Osteoblast (primary cell): ENCODE measurements around the gene UGT2B11. TPM values are rescaled to one million over a fixed set of nuclear protein-coding genes. Genes with fewer than 3 reads are reported as not detected.
"Not testable (repeated sequence)": the region's sequence is repeated elsewhere in the genome, so short reads cannot be mapped to it uniquely, and the experiment has no call there.

Source experiments
- DNase-seq: peaks from one replicate; pipeline ENCODE4 v3.0.0; 2011; ENCODE audit warnings: low spot score, mixed read lengths; ENCODE audit not compliant: insufficient read length; ENCODE audit errors: missing footprints
- H2AFZ ChIP-seq: 2 replicates; pipeline ENCODE4 v1.6.0; 2011; ENCODE audit warnings: mild to moderate bottlenecking, low read length
- H3K27ac ChIP-seq: 2 replicates; pipeline ENCODE4 v1.5.1; 2011; ENCODE audit warnings: mild to moderate bottlenecking, low read depth, low read length, moderate library complexity
- H3K27me3 ChIP-seq: 2 replicates; pipeline ENCODE4 v1.6.0; 2012; ENCODE audit warnings: mild to moderate bottlenecking, control low read depth, inconsistent platforms, low read length, moderate library complexity; ENCODE audit not compliant: insufficient read depth
- H3K36me3 ChIP-seq: 2 replicates; pipeline ENCODE4 v1.5.1; 2011; ENCODE audit warnings: mild to moderate bottlenecking, low read length, control low read depth, moderate library complexity; ENCODE audit not compliant: insufficient read depth
- H3K4me1 ChIP-seq: 2 replicates; pipeline ENCODE4 v1.5.1; 2011; ENCODE audit warnings: mild to moderate bottlenecking, low read length, control low read depth, moderate library complexity; ENCODE audit not compliant: insufficient read depth
- H3K4me2 ChIP-seq: 2 replicates; pipeline ENCODE4 v1.6.0; 2011; ENCODE audit warnings: mild to moderate bottlenecking, low read length; ENCODE audit not compliant: insufficient read depth
- H3K4me3 ChIP-seq: fragments of 200-600 bp; sonication (generic); 3 replicates; pipeline ENCODE4 v1.5.1; 2012; ENCODE audit warnings: mild to moderate bottlenecking, low read length, inconsistent platforms; ENCODE audit not compliant: insufficient read depth
- H3K79me2 ChIP-seq: 2 replicates; pipeline ENCODE4 v1.6.0; 2012; ENCODE audit warnings: mild to moderate bottlenecking, low read length, control low read depth, inconsistent platforms; ENCODE audit not compliant: insufficient read depth
- H3K9me3 ChIP-seq: 2 replicates; pipeline ENCODE4 v1.5.1; 2011; ENCODE audit warnings: low read depth, low read length, control low read depth
- H4K20me1 ChIP-seq: 2 replicates; pipeline ENCODE4 v1.6.0; 2012; ENCODE audit warnings: mild to moderate bottlenecking, low read length, control low read depth; ENCODE audit not compliant: insufficient read depth
- total RNA-seq: library from RNA; depleted of rRNA; stranded (reverse); fragments of >200 nt; gene quantifications from 2 replicates; pipeline ENCODE4 v1.2.3, GENCODE V29; 2012
- TF ChIP-seq, protein P1 (sequence below): IDR thresholded peaks from 2 replicates; pipeline ENCODE4 v1.5.1; 2011; ENCODE audit warnings: mild to moderate bottlenecking, low read depth, low read length, moderate library complexity; ENCODE audit errors: extremely low read depth

UGT2B11 gene
- total RNA-seq, 1 donor, result not detected

DNA sequence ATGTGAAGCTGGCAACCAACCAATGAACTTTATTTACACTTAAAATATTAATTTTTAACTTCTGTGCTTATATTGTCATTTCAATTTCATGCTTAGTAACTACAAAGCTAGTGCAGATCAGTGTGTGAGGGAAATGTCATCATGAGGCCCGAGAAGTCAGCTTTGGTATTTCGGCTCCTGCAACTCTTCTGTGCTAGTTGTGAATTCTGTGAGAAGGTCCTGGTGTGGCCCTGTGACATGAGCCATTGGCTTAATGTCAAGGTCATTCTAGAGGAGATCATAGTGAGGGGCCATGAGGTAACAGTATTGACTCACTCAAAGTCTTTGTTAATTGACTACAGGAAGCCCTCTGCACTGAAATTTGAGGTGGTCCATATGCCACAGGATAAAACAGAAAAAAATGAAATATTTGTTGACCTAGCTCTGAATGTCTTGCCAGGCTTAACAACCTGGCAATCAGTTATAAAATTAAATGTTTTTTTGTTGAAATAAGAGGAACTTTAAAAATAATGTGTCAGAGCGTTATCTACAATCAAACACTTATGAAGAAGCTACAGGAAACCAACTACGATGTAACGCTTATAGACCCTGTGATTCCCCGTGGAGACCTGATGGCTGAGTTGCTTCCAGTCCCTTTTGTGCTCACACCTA lies 32.9 kb downstream of the UGT2B11 start:
- not testable (repeated sequence) for H2AFZ ChIP-seq, DNase-seq, H3K27ac ChIP-seq

DNA sequence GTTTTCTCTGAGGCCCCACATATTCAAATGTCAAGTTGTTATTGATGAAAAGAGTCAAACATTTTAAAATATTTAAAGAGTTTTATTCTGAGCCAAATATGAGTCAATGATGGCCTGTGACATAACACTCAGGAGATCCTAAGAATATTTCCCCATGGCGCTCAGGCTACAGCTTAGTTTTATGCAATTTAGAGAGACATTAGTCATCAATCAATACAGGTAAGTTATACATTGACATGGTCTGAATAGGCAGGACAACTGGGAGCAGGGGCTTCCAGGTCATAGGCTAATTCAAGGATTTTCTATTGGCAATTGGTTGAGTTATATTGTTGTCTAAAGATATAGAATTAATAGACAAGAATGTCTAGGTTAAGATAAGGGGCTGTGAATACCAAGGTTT lies 34.7 kb downstream of the UGT2B11 start:
- H3K4me2 ChIP-seq, H4K20me1 ChIP-seq, H3K79me2 ChIP-seq, H3K27me3 ChIP-seq, H3K9me3 ChIP-seq, H3K4me3 ChIP-seq, H3K36me3 ChIP-seq, H2AFZ ChIP-seq, DNase-seq, H3K27ac ChIP-seq, H3K4me1 ChIP-seq: not testable (repeated sequence)

More for the DNA sequence above, 32.9 kb downstream of the UGT2B11 start:
- not testable (repeated sequence) for H3K36me3 ChIP-seq, H3K4me3 ChIP-seq, H3K79me2 ChIP-seq, H3K4me2 ChIP-seq, H4K20me1 ChIP-seq, H3K4me1 ChIP-seq, H3K9me3 ChIP-seq, H3K27me3 ChIP-seq

DNA sequence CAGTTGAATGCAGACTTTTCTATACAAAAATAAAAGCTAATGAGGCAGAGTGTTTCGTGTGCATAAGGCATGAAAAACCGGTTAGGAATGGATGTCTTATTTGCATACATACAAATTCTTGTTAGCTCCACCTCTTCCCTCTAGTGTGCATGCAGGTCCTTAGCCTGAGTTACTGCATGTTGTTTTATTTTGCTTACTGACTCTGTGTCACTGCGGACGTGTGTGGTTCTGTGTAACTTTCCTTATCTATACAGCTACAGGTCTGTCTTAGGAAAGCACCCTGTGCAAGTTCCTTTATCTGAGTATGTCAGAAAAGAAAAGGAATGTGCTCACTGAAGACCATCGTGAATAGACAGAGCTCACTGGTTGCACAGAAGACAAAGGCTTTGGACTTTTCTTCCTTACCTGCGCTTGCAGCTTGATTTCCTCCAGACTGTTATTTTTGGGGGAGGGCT lies 35.8 kb downstream of the UGT2B11 start:
- not testable (repeated sequence) for H3K36me3 ChIP-seq, H3K4me2 ChIP-seq

DNA sequence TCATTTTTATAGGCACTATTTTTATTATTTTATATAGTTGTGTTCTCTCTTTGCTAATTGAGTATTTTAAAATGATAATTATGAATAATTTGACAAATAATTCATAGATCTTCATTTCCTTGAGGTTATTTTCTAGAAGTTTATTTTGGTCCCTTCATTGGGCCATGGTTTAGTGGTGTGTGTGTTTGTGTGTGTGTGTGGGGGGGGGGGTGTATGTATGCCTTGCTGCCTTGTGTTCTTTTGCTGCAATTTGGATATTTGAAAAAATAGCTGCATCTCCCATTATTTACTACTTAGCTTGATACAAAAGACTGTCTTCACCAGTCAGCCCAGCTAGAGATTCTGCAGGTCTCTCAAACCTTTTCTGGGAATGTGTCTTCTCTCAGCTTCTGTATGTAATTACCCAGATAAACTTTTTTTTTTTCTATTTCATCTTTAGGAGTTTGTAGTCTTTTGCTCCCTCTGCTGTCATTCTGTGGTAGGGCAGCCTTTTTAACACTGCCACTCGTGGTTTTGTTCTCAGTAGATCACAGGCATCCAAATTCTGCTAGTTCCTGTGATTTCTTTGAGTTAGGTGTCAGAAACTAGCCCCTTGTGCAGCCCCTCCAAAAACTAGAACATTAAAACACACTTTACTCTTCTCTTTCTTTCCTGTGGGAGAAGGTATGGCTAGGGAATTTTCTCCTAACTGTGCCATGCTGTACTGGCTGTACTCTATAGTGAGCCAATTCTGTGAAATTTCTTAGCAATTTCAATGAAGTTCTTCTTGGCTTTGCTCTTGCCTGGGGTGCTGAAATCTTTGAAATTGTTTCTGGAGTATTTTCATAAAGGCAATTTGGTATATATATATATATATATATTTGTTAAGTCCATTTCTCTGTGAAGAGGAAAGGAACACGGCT lies 44.1 kb downstream of the UGT2B11 start:
- DNase-seq, H3K79me2 ChIP-seq, H3K36me3 ChIP-seq, H4K20me1 ChIP-seq, H3K27me3 ChIP-seq, H3K4me2 ChIP-seq, H3K9me3 ChIP-seq, H3K27ac ChIP-seq, H3K4me1 ChIP-seq, H3K4me3 ChIP-seq, H2AFZ ChIP-seq: not testable (repeated sequence)
- TF ChIP-seq, protein P1, sequence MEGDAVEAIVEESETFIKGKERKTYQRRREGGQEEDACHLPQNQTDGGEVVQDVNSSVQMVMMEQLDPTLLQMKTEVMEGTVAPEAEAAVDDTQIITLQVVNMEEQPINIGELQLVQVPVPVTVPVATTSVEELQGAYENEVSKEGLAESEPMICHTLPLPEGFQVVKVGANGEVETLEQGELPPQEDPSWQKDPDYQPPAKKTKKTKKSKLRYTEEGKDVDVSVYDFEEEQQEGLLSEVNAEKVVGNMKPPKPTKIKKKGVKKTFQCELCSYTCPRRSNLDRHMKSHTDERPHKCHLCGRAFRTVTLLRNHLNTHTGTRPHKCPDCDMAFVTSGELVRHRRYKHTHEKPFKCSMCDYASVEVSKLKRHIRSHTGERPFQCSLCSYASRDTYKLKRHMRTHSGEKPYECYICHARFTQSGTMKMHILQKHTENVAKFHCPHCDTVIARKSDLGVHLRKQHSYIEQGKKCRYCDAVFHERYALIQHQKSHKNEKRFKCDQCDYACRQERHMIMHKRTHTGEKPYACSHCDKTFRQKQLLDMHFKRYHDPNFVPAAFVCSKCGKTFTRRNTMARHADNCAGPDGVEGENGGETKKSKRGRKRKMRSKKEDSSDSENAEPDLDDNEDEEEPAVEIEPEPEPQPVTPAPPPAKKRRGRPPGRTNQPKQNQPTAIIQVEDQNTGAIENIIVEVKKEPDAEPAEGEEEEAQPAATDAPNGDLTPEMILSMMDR, result peak; percentile 47

More for the DNA sequence above, 35.8 kb downstream of the UGT2B11 start:
- not testable (repeated sequence) for H3K27ac ChIP-seq, H3K4me3 ChIP-seq, H3K4me1 ChIP-seq, H3K79me2 ChIP-seq, H3K9me3 ChIP-seq, DNase-seq, H4K20me1 ChIP-seq, H3K27me3 ChIP-seq, H2AFZ ChIP-seq

DNA sequence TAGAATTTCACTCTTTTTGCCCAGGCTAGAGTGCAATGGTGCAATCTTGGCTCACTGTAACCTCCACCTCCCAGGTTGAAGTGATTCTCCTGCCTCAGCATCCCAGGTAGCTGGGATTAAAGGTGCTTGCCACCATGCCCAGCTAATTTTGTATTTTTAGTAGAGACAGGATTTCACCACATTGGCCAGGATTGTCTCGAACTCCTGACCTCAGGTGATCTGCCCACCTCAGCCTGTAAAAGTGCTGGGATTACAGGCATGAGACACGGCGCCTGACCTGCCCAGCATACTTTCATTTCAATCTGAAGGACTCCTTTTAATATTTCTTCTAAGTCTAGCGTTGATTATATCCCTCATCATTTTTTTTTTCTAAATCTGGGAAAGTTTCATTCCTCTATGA lies 45.4 kb downstream of the UGT2B11 start:
- not testable (repeated sequence) for H3K27ac ChIP-seq, H3K4me1 ChIP-seq, H3K27me3 ChIP-seq, H3K4me3 ChIP-seq, H3K36me3 ChIP-seq, H3K4me2 ChIP-seq, H2AFZ ChIP-seq, H4K20me1 ChIP-seq, H3K9me3 ChIP-seq, DNase-seq, H3K79me2 ChIP-seq
